Neural progenitor cell (in vitro differentiated cells): ENCODE results near the gene POR.

ENCODE experiments used
- CTCF ChIP-seq: fragments of 200-600 bp; sonication (generic); IDR thresholded peaks from 2 replicates; pipeline ENCODE4 v1.5.1; 2017; ENCODE audit warnings: antibody characterized with exemption, mild to moderate bottlenecking
- EZH2 ChIP-seq: fragments of 200-600 bp; sonication (generic); IDR thresholded peaks from 2 replicates; pipeline ENCODE4 v1.6.1; 2017; ENCODE audit warnings: antibody characterized with exemption, mild to moderate bottlenecking, moderate library complexity

- TF ChIP-seq CTCF (no peak), EZH2 (no peak)
Measured at GRCh38 chr7:75986147-75986781, 71.3 kb downstream of the POR start.
